Measurements from ENCODE around the gene ATRIP. TPM values are rescaled to one million over a fixed set of nuclear protein-coding genes. Genes with fewer than 3 reads are reported as not detected.
"Not testable (repeated sequence)": the region's sequence is repeated elsewhere in the genome, so short reads cannot be mapped to it uniquely, and the experiment has no call there.

ATRIP gene
- total RNA-seq, 1 donor from 2014 or later, result 4.6 TPM

- peak; percentile 92 for DNase-seq (ENCODE audit: low spot score)
Measured at GRCh38 chr3:48435774-48436476, 10.6 kb upstream of the ATRIP start.

GRCh38 chr3:48436477-48436787 lies 10.1 kb upstream of the ATRIP start:
- no peak for DNase-seq (ENCODE audit: low spot score)

GRCh38 chr3:48436855-48437254 lies 9.7 kb upstream of the ATRIP start:
- DNase-seq (ENCODE audit: low spot score), result no peak

GRCh38 chr3:48437812-48438211 lies 8.7 kb upstream of the ATRIP start:
- DNase-seq (ENCODE audit: low spot score), result no peak

- peak; percentile 98 for DNase-seq (ENCODE audit: low spot score)
Measured at GRCh38 chr3:48439820-48440589, 6.5 kb upstream of the ATRIP start, which contains the start of the genes CCDC51 and TMA7. CCDC51 (minus strand) TSS chr3:48440119; CDS start chr3:48435128, 4,991 bp downstream. TMA7 (plus strand) TSS chr3:48440257; CDS start chr3:48440297, 40 bp downstream.

- no peak for DNase-seq (ENCODE audit: low spot score)
Measured at GRCh38 chr3:48440590-48440958, 6.0 kb upstream of the ATRIP start.

- no peak for DNase-seq (ENCODE audit: low spot score)
Measured at GRCh38 chr3:48441940-48442339, 4.6 kb upstream of the ATRIP start.

- DNase-seq (ENCODE audit: low spot score), result no peak
Measured at GRCh38 chr3:48445277-48445882, 1.2 kb upstream of the ATRIP start.

- no peak for DNase-seq (ENCODE audit: low spot score)
Measured at GRCh38 chr3:48446043-48446424, 503 bp upstream of the ATRIP start.

GRCh38 chr3:48451270-48451669 lies 4.7 kb downstream of the ATRIP start:
- DNase-seq (ENCODE audit: low spot score), result no peak

GRCh38 chr3:48456456-48456855 lies 9.9 kb downstream of the ATRIP start:
- no peak for DNase-seq (ENCODE audit: low spot score)

GRCh38 chr3:48459331-48459730 lies 12.8 kb downstream of the ATRIP start:
- DNase-seq (ENCODE audit: low spot score), result no peak

GRCh38 chr3:48459773-48460516 lies 13.4 kb downstream of the ATRIP start:
- no peak for DNase-seq (ENCODE audit: low spot score)

- DNase-seq (ENCODE audit: low spot score), result no peak
Measured at GRCh38 chr3:48460517-48460902, 14.0 kb downstream of the ATRIP start.

- DNase-seq (ENCODE audit: low spot score), result not testable (repeated sequence)
Measured at GRCh38 chr3:48461767-48462166, 15.2 kb downstream of the ATRIP start.

GRCh38 chr3:48463703-48464102 lies 17.2 kb downstream of the ATRIP start:
- no peak for DNase-seq (ENCODE audit: low spot score)

GRCh38 chr3:48464713-48465221 lies 18.2 kb downstream of the ATRIP start:
- no peak for DNase-seq (ENCODE audit: low spot score)

GRCh38 chr3:48465237-48465530 lies 18.6 kb downstream of the ATRIP start:
- DNase-seq (ENCODE audit: low spot score), result no peak

GRCh38 chr3:48465531-48466378 lies 19.2 kb downstream of the ATRIP start:
- peak; percentile 99 for DNase-seq (ENCODE audit: low spot score)

GRCh38 chr3:48466386-48467109 lies 20.0 kb downstream of the ATRIP start:
- DNase-seq (ENCODE audit: low spot score), result no peak

GRCh38 chr3:48467110-48467454 lies 20.5 kb downstream of the ATRIP start:
- no peak for DNase-seq (ENCODE audit: low spot score)

Measured in mucosa of gallbladder (tissue), 1 donor.